Astrocyte (in vitro differentiated cells and primary cell): ENCODE measurements around the gene DPP4.

ENCODE experiments used
- EZH2 ChIP-seq: IDR thresholded peaks from 2 replicates; pipeline ENCODE4 v1.6.1; 2012; ENCODE audit warnings: mild to moderate bottlenecking, low read length, inconsistent platforms; ENCODE audit not compliant: insufficient read depth
- TF ChIP-seq, protein P1 (sequence below): IDR thresholded peaks from 2 replicates; pipeline ENCODE4 v1.5.1; 2011; ENCODE audit warnings: low read depth, mild to moderate bottlenecking, inconsistent platforms, low read length, moderate library complexity; ENCODE audit not compliant: insufficient read depth

DNA sequence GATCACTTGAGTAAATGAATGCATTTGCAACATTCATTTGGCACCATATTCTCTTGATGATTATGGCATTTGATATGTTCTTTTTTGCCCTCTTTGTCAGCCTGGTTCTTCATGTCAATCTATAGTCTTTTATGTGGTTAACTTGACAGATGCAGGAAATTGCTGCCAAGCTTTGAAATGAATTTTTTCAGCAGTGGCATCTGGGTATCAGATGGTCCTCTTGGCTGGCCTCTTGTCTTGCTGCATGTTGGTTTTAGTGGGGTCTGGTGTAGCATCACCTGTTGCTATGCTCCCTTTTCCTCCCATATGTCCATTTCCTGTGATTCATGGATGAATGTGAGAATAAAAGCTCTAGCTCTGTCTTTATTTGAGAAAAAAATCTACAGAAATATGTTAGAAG lies 119.9 kb downstream of the DPP4 start:
- TF ChIP-seq, protein P1, sequence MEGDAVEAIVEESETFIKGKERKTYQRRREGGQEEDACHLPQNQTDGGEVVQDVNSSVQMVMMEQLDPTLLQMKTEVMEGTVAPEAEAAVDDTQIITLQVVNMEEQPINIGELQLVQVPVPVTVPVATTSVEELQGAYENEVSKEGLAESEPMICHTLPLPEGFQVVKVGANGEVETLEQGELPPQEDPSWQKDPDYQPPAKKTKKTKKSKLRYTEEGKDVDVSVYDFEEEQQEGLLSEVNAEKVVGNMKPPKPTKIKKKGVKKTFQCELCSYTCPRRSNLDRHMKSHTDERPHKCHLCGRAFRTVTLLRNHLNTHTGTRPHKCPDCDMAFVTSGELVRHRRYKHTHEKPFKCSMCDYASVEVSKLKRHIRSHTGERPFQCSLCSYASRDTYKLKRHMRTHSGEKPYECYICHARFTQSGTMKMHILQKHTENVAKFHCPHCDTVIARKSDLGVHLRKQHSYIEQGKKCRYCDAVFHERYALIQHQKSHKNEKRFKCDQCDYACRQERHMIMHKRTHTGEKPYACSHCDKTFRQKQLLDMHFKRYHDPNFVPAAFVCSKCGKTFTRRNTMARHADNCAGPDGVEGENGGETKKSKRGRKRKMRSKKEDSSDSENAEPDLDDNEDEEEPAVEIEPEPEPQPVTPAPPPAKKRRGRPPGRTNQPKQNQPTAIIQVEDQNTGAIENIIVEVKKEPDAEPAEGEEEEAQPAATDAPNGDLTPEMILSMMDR: no peak
- no peak for TF ChIP-seq EZH2
